ENCODE data around the gene CMA1. TPM values are rescaled to one million over a fixed set of nuclear protein-coding genes. Genes with fewer than 3 reads are reported as not detected.
"Not testable (repeated sequence)": the region's sequence is repeated elsewhere in the genome, so short reads cannot be mapped to it uniquely, and the experiment has no call there.

CMA1 gene
- total RNA-seq, 1 donor from 2014 or later: not detected

- DNase-seq (ENCODE audit: low spot score, unreplicated experiment): no peak
- H3K4me3 Mint-ChIP-seq (ENCODE audit: low read depth): no peak overlapping the region
These were observed 24.3 kb downstream of the CMA1 start for GRCh38 chr14:24483604-24484252.

GRCh38 chr14:24482699-24483303, 25.3 kb downstream of the CMA1 start:
- not testable (repeated sequence) for H3K9me3 Mint-ChIP-seq (ENCODE audit: low read depth); H3K4me1 Mint-ChIP-seq (ENCODE audit: low read depth); H3K36me3 Mint-ChIP-seq (ENCODE audit: insufficient read depth); H3K27me3 Mint-ChIP-seq; H3K27ac Mint-ChIP-seq; H3K4me3 Mint-ChIP-seq (ENCODE audit: low read depth); DNase-seq (ENCODE audit: low spot score, unreplicated experiment)

More at GRCh38 chr14:24483604-24484252, 24.3 kb downstream of the CMA1 start:
- no peaks in the 10 kb centered on the region for H3K9me3 Mint-ChIP-seq (ENCODE audit: low read depth)
- H3K27ac Mint-ChIP-seq: no peak overlapping the region
- no peak for TF ChIP-seq CTCF (IDR thresholded peaks at IDR 0.05; ENCODE audit: unreplicated experiment)
- no peaks in the 10 kb centered on the region for H3K36me3 Mint-ChIP-seq (ENCODE audit: insufficient read depth)
- no peaks in the 10 kb centered on the region for H3K4me1 Mint-ChIP-seq (ENCODE audit: low read depth)
- no peaks in the 10 kb centered on the region for H3K27me3 Mint-ChIP-seq

GRCh38 chr14:24481622-24482324, 26.3 kb downstream of the CMA1 start:
- DNase-seq (ENCODE audit: low spot score, unreplicated experiment): peak; percentile 45
- peak; percentile 59 for TF ChIP-seq CTCF (IDR thresholded peaks at IDR 0.05; ENCODE audit: unreplicated experiment)
- no peaks in the 10 kb centered on the region for H3K4me1 Mint-ChIP-seq (ENCODE audit: low read depth)
- H3K27ac Mint-ChIP-seq: no peak overlapping the region
- H3K27me3 Mint-ChIP-seq: no peaks in the 10 kb centered on the region
- H3K4me3 Mint-ChIP-seq (ENCODE audit: low read depth): no peak overlapping the region
- no peaks in the 10 kb centered on the region for H3K9me3 Mint-ChIP-seq (ENCODE audit: low read depth)
- H3K36me3 Mint-ChIP-seq (ENCODE audit: insufficient read depth): no peaks in the 10 kb centered on the region

GRCh38 chr14:24479999-24480398, 28.1 kb downstream of the CMA1 start:
- H3K9me3 Mint-ChIP-seq (ENCODE audit: low read depth); H3K27me3 Mint-ChIP-seq; H3K4me3 Mint-ChIP-seq (ENCODE audit: low read depth); H3K4me1 Mint-ChIP-seq (ENCODE audit: low read depth); DNase-seq (ENCODE audit: low spot score, unreplicated experiment); H3K27ac Mint-ChIP-seq; H3K36me3 Mint-ChIP-seq (ENCODE audit: insufficient read depth): not testable (repeated sequence)

GRCh38 chr14:24475261-24475660, 32.8 kb downstream of the CMA1 start:
- Mint-ChIP-seq H3K36me3 (ENCODE audit: insufficient read depth) (peaks cover 4% of the 10 kb centered on the region), H3K27me3 (no peaks in the 10 kb centered on the region), H3K27ac (no peak overlapping the region), H3K4me3 (ENCODE audit: low read depth) (no peak overlapping the region), H3K9me3 (ENCODE audit: low read depth) (peaks cover 8% of the 10 kb centered on the region), H3K4me1 (ENCODE audit: low read depth) (no peaks in the 10 kb centered on the region)
- DNase-seq (ENCODE audit: low spot score, unreplicated experiment): no peak
- TF ChIP-seq CTCF (IDR thresholded peaks at IDR 0.05; ENCODE audit: unreplicated experiment): no peak

GRCh38 chr14:24473211-24473610, 34.9 kb downstream of the CMA1 start:
- H3K4me3 Mint-ChIP-seq (ENCODE audit: low read depth): no peak overlapping the region
- peaks cover 5% of the 10 kb centered on the region for H3K36me3 Mint-ChIP-seq (ENCODE audit: insufficient read depth)
- DNase-seq (ENCODE audit: low spot score, unreplicated experiment): no peak
- H3K27ac Mint-ChIP-seq: no peak overlapping the region
- no peaks in the 10 kb centered on the region for H3K4me1 Mint-ChIP-seq (ENCODE audit: low read depth)
- H3K27me3 Mint-ChIP-seq: no peaks in the 10 kb centered on the region
- peaks cover 11% of the 10 kb centered on the region for H3K9me3 Mint-ChIP-seq (ENCODE audit: low read depth)
- TF ChIP-seq CTCF (IDR thresholded peaks at IDR 0.05; ENCODE audit: unreplicated experiment): no peak

- peaks cover 14% of the 10 kb centered on the region for H3K9me3 Mint-ChIP-seq (ENCODE audit: low read depth)
- not testable (repeated sequence) for H3K27ac Mint-ChIP-seq; H3K4me1 Mint-ChIP-seq (ENCODE audit: low read depth); H3K27me3 Mint-ChIP-seq; DNase-seq (ENCODE audit: low spot score, unreplicated experiment); H3K4me3 Mint-ChIP-seq (ENCODE audit: low read depth); H3K36me3 Mint-ChIP-seq (ENCODE audit: insufficient read depth)
These were observed 37.6 kb downstream of the CMA1 start for GRCh38 chr14:24470450-24470849.
